Mammary epithelial cell (primary cell): Measurements from ENCODE around the gene LRBA.

Experiments used
- CTCF ChIP-seq, 2 donors: IDR thresholded peaks in 1 of 2; conservative IDR thresholded peaks in 1 of 2; 2 replicates each; pipeline ENCODE4 v1.5.1; 2011 to 2012; ENCODE audit warnings: inconsistent platforms in 2 of 2, low read length in 2 of 2, mild to moderate bottlenecking in 2 of 2, control low read depth in 1 of 2, low read depth in 1 of 2; ENCODE audit not compliant: insufficient read depth in 1 of 2; ENCODE audit errors: extremely low read depth in 1 of 2
- EZH2 ChIP-seq: IDR thresholded peaks from 2 replicates; pipeline ENCODE4 v1.6.1; 2012; ENCODE audit warnings: low read length, inconsistent platforms, borderline replicate concordance

- TF ChIP-seq CTCF (conservative IDR thresholded peaks at IDR 0.05 in 1 of 2, IDR thresholded peaks at IDR 0.05 in 1 of 2; ENCODE audit: extremely low read depth in 1 of 2, insufficient read depth in 1 of 2, low read depth in 1 of 2, low read length in 2 of 2) (no peak), EZH2 (no peak)
These were observed 496.5 kb downstream of the LRBA start for GRCh38 chr4:150518559-150518958.
